ENCODE results near the gene KCNQ2.

GRCh38 chr20:63466250-63466825 lies 6.1 kb downstream of the KCNQ2 start:
- TF ChIP-seq CTCF (IDR thresholded peaks at IDR 0.05 in 8 of 11, conservative IDR thresholded peaks at IDR 0.05 in 3 of 11), result no peak
- no peak for TF ChIP-seq POLR2AphosphoS5 (IDR thresholded peaks at IDR 0.05)
- TF ChIP-seq POLR2A (IDR thresholded peaks at IDR 0.05), result no peak

Data from spleen (tissue), 7 donors.